KOPT-K1 (cell line): Measurements from ENCODE around the gene OR4D2.

ENCODE experiments used
- H3K27ac ChIP-seq: fragments of 200-600 bp; sonication (generic); 2 replicates; pipeline ENCODE4 v1.5.1; 2016; ENCODE audit warnings: antibody characterized with exemption, mild to moderate bottlenecking, low read depth, low read length; ENCODE audit not compliant: poor library complexity, severe bottlenecking
- H3K36me3 ChIP-seq: fragments of 200-600 bp; sonication (generic); 2 replicates; pipeline ENCODE4 v1.5.1; 2017; ENCODE audit warnings: antibody characterized with exemption, mild to moderate bottlenecking, low read length, moderate library complexity; ENCODE audit not compliant: insufficient read depth
- H3K9me3 ChIP-seq: fragments of 200-600 bp; sonication (generic); 2 replicates; pipeline ENCODE4 v1.5.1; 2017; ENCODE audit warnings: antibody characterized with exemption, low read length, mild to moderate bottlenecking; ENCODE audit not compliant: insufficient read depth, poor library complexity, severe bottlenecking

Gene OR4D2

GRCh38 chr17:58187675-58188074 is 20.9 kb downstream of the OR4D2 start:
- Histone ChIP-seq H3K36me3 (no peaks in the 10 kb centered on the region), H3K27ac (no peak overlapping the region), H3K9me3 (no peaks in the 10 kb centered on the region)

GRCh38 chr17:58189436-58190146 is 22.8 kb downstream of the OR4D2 start:
- H3K27ac ChIP-seq = no peak overlapping the region
- H3K36me3 ChIP-seq = no peaks in the 10 kb centered on the region
- H3K9me3 ChIP-seq = no peaks in the 10 kb centered on the region

- Histone ChIP-seq H3K36me3 (no peaks in the 10 kb centered on the region), H3K9me3 (no peaks in the 10 kb centered on the region), H3K27ac (no peak overlapping the region)
Measured at GRCh38 chr17:58191241-58191896, 24.6 kb downstream of the OR4D2 start.

GRCh38 chr17:58192612-58193011 is 25.8 kb downstream of the OR4D2 start, which contains the start of gene EPX:
TSS of gene EPX (plus strand) at chr17:58192726. CDS start at chr17:58192847, 121 bp downstream.
- Histone ChIP-seq H3K36me3 (no peaks in the 10 kb centered on the region), H3K27ac (no peak within 1 kb of the TSS), H3K9me3 (no peaks in the 10 kb centered on the region)

GRCh38 chr17:58193641-58194255 is 27.0 kb downstream of the OR4D2 start:
- Histone ChIP-seq H3K27ac (no peak overlapping the region), H3K36me3 (no peaks in the 10 kb centered on the region), H3K9me3 (no peaks in the 10 kb centered on the region)

- no peaks in the 10 kb centered on the region for H3K36me3 ChIP-seq
- H3K27ac ChIP-seq = no peak overlapping the region
- H3K9me3 ChIP-seq = no peaks in the 10 kb centered on the region
Measured at GRCh38 chr17:58195518-58196123, 28.8 kb downstream of the OR4D2 start.

- no peaks in the 10 kb centered on the region for H3K36me3 ChIP-seq
- no peak overlapping the region for H3K27ac ChIP-seq
- no peaks in the 10 kb centered on the region for H3K9me3 ChIP-seq
Measured at GRCh38 chr17:58196610-58197009, 29.8 kb downstream of the OR4D2 start.

- H3K27ac ChIP-seq = no peak overlapping the region
- H3K36me3 ChIP-seq = no peaks in the 10 kb centered on the region
- H3K9me3 ChIP-seq = no peaks in the 10 kb centered on the region
Measured at GRCh38 chr17:58200024-58200633, 33.3 kb downstream of the OR4D2 start.

- Histone ChIP-seq H3K36me3 (peaks cover 10% of the 10 kb centered on the region; the same call in 1 of the 2 replicates), H3K27ac (no peak overlapping the region), H3K9me3 (no peaks in the 10 kb centered on the region)
Measured at GRCh38 chr17:58202859-58203258, 36.1 kb downstream of the OR4D2 start.

- Histone ChIP-seq H3K27ac (no peak overlapping the region), H3K36me3 (peaks cover 23% of the 10 kb centered on the region; the same call in 1 of the 2 replicates), H3K9me3 (no peaks in the 10 kb centered on the region)
Measured at GRCh38 chr17:58204796-58205195, 38.0 kb downstream of the OR4D2 start.

GRCh38 chr17:58205936-58206335 is 39.2 kb downstream of the OR4D2 start:
- Histone ChIP-seq H3K9me3 (no peaks in the 10 kb centered on the region), H3K27ac (no peak overlapping the region), H3K36me3 (peaks cover 34% of the 10 kb centered on the region; the same call in 1 of the 2 replicates)

- Histone ChIP-seq H3K36me3 (peaks cover 41% of the 10 kb centered on the region; the same call in 1 of the 2 replicates), H3K9me3 (no peaks in the 10 kb centered on the region), H3K27ac (no peak overlapping the region)
Measured at GRCh38 chr17:58207451-58207850, 40.7 kb downstream of the OR4D2 start.

GRCh38 chr17:58208344-58208743 is 41.6 kb downstream of the OR4D2 start:
- Histone ChIP-seq H3K9me3 (no peaks in the 10 kb centered on the region), H3K36me3 (peaks cover 50% of the 10 kb centered on the region; the same call in 1 of the 2 replicates), H3K27ac (no peak overlapping the region)

GRCh38 chr17:58210922-58211321 is 44.1 kb downstream of the OR4D2 start:
- Histone ChIP-seq H3K36me3 (peaks cover 67% of the 10 kb centered on the region), H3K27ac (no peak overlapping the region), H3K9me3 (no peaks in the 10 kb centered on the region)

- no peaks in the 10 kb centered on the region for H3K9me3 ChIP-seq
- no peak overlapping the region for H3K27ac ChIP-seq
- peaks cover 35% of the 10 kb centered on the region for H3K36me3 ChIP-seq
Measured at GRCh38 chr17:58215685-58216084, 48.9 kb downstream of the OR4D2 start.
